GM19452 (cell line): ENCODE results near the gene SHB.
"Not testable (repeated sequence)": the region's sequence is repeated elsewhere in the genome, so short reads cannot be mapped to it uniquely, and the experiment has no call there.

Experiments used
- ATAC-seq: cut with Tn5 transposase; IDR thresholded peaks from one replicate; pipeline ENCODE4 v1.9.1; 2021; ENCODE audit not compliant: unreplicated experiment

Gene SHB

DNA sequence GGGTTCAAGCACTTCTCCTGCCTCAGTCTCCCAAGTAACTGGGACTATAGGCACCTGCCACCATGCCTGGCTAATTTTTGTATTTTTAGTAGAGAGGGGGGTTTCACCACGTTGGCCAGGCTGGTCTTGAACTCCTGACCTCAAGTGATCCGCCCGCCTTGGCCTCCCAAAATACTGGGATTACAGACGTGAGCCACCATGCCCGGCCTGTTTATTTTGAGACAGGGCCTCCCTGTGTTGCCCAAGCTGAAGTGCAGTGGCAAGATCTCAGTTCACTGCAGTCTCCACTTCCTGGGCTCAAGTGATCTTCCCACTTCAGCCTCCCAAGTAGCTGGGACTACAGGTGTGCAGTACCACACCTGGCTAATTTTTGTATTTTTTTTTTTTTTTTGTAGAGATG is 159.2 kb downstream of the SHB start:
- ATAC-seq = not testable (repeated sequence)

DNA sequence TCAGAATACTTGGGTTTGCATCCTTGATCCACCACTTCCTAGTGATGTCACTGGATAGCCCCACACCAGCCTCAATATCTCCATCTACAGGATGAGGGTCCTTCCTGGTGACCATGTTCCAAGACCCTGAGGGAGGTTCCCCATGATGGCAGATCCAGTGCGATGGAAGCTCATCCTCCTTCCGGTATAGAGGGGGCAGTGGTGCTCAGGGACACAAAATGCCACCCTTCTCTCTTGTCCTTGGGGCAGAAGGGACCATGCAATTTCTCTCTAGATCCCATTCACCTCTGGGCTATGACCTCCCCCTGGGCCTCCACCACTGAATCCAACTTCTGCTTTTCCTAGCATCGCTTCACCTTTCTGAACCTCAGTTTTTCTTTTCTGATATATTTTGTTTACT is 159.7 kb downstream of the SHB start:
- no peak for ATAC-seq

GRCh38 chr9:37908698-37909186 is 160.3 kb downstream of the SHB start:
- no peak for ATAC-seq

DNA sequence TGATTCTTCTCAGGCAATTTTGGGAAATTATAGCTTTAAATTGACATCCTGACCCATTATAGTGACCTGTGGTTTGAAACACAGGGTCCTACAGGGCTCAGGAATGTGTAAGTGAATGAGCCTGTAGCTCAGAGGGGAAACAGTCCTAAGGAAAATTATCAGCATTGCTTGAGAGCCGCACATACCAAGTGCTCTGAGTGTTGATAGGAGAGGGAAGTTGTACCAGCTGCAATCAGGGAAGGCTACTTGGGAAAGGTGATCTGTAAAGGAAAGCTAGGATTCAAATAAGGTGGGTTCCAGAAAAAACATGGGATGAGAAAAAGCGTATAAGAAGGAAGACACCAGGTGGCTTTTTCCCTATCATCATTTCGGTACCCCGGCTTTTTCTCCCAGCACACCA is 160.7 kb downstream of the SHB start:
- no peak for ATAC-seq

DNA sequence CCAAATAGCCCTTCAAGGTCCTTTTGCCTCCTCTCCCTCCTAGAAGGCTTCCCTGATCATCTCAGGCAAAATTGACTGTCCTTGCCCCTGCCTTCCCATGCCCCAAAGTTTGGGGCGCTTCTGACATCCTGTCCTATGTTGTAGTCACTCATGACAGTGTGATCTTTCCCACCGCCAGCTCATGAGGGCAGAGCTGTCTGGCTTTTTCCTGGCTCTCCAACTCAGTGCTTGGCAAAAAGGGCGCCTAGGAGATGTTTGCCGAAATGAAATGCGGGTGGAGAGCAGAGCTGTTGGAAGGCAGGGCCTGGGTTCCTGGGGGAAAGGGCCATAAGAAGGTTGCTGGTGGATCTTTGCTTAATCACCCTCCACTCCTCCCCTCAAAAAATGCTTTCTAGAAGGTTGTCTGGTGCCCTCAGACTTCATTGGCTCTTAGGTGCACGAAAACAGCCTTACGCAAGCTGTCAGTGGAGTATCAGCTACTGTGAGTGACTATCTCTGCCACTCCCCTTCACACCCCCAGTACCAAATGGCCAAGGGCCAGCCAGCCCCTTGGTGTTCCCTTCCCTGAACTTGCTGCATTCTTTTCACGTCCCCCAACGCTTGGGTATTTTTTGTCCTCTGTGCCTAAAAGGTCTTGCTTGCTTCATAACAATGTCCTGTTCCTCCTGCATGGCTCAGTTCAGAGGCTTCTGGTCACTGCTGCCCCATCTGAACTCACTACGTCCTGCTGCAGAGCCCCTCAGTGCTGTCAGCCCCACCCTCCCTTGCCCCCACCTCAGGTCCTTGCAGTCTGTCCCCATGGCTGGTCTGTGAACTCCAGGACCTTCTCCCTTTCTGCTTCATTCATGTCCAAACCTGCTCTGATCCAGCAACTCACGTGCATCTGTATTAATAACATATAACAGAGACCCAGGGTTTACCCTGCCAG is 162.5 kb downstream of the SHB start:
- no peak for ATAC-seq

DNA sequence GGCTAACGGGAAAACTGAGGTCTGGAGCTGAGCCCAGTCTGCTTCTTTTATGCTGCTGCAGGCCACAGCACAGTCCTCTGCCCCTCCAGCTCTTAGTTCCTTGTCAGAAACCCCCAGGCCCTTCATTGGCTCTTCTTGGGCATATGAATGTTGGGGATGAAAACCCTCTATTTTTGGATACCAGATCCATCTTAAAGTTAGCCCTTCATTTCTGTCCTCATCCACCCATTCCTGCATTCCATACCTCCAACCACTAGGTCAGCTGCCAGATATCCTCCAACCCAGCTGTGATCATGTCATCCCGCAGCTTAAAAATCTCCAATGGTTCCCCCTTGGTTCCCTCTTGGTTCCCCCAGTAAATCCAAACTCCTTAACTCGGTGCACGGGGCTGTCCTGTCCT is 163.3 kb downstream of the SHB start:
- no peak for ATAC-seq

DNA sequence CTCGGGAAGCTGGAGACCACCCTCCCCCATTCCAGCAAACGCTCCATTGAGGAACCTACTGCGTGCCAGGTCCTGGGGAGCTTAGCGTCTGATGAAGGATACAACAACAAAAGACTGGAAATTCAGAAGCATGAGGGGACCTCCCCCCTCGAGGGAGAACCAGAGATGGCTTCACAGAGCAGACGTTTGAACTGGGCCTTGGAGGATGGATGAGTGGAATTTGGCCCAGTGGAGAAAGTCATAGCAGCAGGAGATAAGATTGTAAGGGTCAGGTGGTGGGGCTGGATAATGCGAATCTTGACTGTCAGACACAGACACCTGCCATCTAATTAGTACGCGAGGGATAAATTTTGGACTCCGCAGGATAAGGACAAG is 163.9 kb downstream of the SHB start:
- ATAC-seq = no peak

- no peak for ATAC-seq
These were observed 164.4 kb downstream of the SHB start for GRCh38 chr9:37904445-37905130.

- peak; percentile 84 for ATAC-seq
These were observed 165.2 kb downstream of the SHB start, which contains the start of gene SLC25A51 for GRCh38 chr9:37903647-37904444. TSS of gene SLC25A51 (minus strand) at chr9:37904127. CDS start at chr9:37888550, 15,577 bp downstream.

GRCh38 chr9:37902796-37903646 is 166.0 kb downstream of the SHB start:
- peak; percentile 7 for ATAC-seq

DNA sequence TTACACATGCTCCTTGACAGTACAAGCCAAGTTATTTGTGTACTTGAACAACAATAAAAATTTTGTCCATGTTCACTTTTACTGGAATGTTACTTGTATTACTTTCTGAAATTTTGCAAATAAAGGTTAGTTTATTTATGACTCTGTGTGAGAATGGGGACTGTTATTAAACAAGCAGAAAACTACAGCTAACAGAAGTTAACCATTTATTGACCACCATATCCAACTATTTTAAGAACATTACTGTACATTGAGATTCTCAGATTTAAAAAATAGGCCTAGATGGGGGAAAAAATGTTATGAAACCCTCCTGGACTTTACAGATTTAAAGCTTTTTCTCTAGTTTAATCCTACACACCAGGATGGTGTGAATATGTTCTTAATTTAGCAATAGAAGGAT is 166.9 kb downstream of the SHB start:
- no peak for ATAC-seq

DNA sequence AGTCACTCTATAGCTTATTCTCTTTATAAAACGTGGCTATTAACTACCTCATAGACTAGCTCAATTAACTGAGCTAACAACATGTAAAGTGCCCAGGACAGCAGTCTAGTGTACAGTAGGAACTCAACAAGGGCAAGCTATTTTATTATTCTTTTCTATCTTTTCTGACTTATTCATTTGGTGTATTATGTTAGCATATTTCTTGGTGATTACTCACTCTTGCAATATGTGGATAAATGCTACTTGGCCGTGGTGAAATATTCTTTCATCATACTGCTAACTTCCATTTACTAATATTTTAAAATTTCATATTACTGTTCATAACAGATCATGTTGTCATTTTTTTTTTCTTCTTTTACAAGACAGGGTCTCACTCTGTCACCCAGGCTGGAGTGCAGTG is 170.0 kb downstream of the SHB start:
- ATAC-seq = no peak

- no peak for ATAC-seq
These were observed 171.4 kb downstream of the SHB start for GRCh38 chr9:37897665-37898064.

GRCh38 chr9:37892063-37892462 is 177.0 kb downstream of the SHB start:
- ATAC-seq = no peak

DNA sequence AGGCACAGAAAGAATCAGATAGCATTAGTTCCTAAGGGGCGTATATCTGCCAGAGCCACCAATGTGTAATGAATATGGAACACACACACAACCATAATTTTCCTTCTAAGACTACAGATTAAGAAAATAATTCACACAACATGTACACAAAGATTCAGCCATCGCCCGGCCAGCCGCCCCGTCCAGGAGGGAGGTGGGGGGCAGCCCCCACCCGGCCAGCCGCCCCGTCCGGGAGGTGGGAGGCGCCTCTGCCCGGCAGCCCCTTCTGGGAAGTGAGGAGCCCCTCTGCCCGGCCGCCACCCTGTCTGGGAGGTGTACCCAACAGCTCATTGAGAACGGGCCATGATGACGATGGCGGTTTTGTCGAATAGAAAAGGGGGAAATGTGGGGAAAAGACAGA is 178.0 kb downstream of the SHB start:
- ATAC-seq = not testable (repeated sequence)

GRCh38 chr9:37889536-37889935 is 179.5 kb downstream of the SHB start:
- ATAC-seq = no peak

DNA sequence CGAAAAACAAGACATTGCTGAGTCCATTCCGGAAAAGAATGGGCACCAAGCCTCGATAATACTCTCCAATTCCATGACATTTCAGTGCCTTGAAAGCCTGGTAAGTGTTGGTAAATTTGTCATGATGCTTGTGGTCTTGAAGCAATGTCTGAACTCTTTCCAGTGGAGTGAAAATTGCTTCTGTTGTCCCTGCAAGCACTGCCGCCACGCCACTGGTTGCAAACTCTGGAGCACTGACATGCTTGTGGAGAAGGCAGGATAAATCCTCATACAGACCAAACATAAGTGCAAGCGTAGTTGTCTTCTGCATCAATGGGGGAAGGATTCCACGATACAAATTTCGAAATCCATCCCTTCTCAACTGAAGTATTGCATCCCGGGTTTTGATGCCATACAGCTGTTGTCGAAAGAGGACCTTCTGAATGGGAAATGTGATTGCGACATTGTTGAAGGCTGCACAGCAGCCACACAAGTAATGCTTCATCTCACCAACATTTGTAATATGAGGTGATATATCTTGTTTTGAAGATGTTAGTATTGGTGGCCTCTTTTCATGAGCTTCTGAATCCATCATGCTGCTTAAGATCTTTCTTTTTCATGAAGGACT is 180.9 kb downstream of the SHB start:
- not testable (repeated sequence) for ATAC-seq

- ATAC-seq = no peak
These were observed 188.0 kb downstream of the SHB start for GRCh38 chr9:37880916-37881479.

GRCh38 chr9:37876376-37876775 is 192.7 kb downstream of the SHB start:
- no peak for ATAC-seq

DNA sequence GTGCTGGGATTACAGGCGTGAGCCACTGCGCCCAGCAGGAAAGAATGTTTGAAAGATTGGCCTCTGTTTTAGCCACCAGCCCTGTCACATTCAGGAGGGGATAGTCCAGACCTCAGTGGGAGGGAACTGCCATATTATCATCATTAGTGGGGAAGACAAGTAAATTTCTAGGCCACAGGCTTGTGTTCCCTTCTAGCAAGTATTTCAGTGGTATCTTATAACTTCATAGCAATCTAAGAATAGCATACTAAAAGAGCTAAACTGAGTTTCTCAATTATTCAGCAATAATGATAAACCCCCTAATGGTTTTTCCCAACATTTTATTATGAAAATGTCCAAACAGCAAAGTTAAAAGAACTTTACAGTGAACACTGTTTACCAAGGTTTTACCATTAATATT is 195.1 kb downstream of the SHB start:
- ATAC-seq = no peak
